Activated CD8-positive, alpha-beta memory T cell treated with anti-CD3 and anti-CD28 coated beads for 24 hours (primary cell): ENCODE data around the gene CA12.

Experiments used
- DNase-seq: peaks from one replicate; pipeline ENCODE4 v3.0.0-alpha.2; 2020

CA12 gene

GRCh38 chr15:63374686-63375520 lies 6.7 kb downstream of the CA12 start:
- no peak for DNase-seq

GRCh38 chr15:63373866-63374548 lies 7.6 kb downstream of the CA12 start:
- DNase-seq: no peak

- no peak for DNase-seq
Observed at GRCh38 chr15:63373330-63373729, 8.3 kb downstream of the CA12 start.

GRCh38 chr15:63372753-63373152 lies 8.9 kb downstream of the CA12 start:
- DNase-seq: no peak

GRCh38 chr15:63372018-63372705 lies 9.5 kb downstream of the CA12 start:
- no peak for DNase-seq

- DNase-seq: no peak
Observed at GRCh38 chr15:63371297-63371918, 10.2 kb downstream of the CA12 start.

GRCh38 chr15:63370764-63371163 lies 10.9 kb downstream of the CA12 start:
- DNase-seq: no peak

GRCh38 chr15:63369781-63370180 lies 11.9 kb downstream of the CA12 start:
- DNase-seq: no peak

GRCh38 chr15:63369296-63369695 lies 12.3 kb downstream of the CA12 start:
- DNase-seq: no peak

- no peak for DNase-seq
Observed at GRCh38 chr15:63368503-63368902, 13.1 kb downstream of the CA12 start.

GRCh38 chr15:63367900-63368299 lies 13.7 kb downstream of the CA12 start:
- no peak for DNase-seq

GRCh38 chr15:63367390-63367789 lies 14.3 kb downstream of the CA12 start:
- no peak for DNase-seq

GRCh38 chr15:63366451-63366850 lies 15.2 kb downstream of the CA12 start:
- no peak for DNase-seq

- no peak for DNase-seq
Observed at GRCh38 chr15:63365273-63365680, 16.4 kb downstream of the CA12 start.

GRCh38 chr15:63364399-63365272 lies 17.0 kb downstream of the CA12 start:
- no peak for DNase-seq

GRCh38 chr15:63363292-63363691 lies 18.4 kb downstream of the CA12 start:
- no peak for DNase-seq

- DNase-seq: no peak
Observed at GRCh38 chr15:63362885-63363284, 18.8 kb downstream of the CA12 start.

GRCh38 chr15:63362196-63362595 lies 19.4 kb downstream of the CA12 start:
- no peak for DNase-seq

GRCh38 chr15:63360170-63360569 lies 21.5 kb downstream of the CA12 start:
- no peak for DNase-seq

- no peak for DNase-seq
Observed at GRCh38 chr15:63358241-63359029, 23.2 kb downstream of the CA12 start.

- no peak for DNase-seq
Observed at GRCh38 chr15:63357731-63358130, 23.9 kb downstream of the CA12 start.
